HK-2 (cell line): ENCODE data around the gene SP8.

Experiments used
- DNase-seq: peaks from one replicate; pipeline ENCODE4 v3.0.0-alpha.2; 2018; ENCODE audit not compliant: unreplicated experiment

The SP8 gene

DNA sequence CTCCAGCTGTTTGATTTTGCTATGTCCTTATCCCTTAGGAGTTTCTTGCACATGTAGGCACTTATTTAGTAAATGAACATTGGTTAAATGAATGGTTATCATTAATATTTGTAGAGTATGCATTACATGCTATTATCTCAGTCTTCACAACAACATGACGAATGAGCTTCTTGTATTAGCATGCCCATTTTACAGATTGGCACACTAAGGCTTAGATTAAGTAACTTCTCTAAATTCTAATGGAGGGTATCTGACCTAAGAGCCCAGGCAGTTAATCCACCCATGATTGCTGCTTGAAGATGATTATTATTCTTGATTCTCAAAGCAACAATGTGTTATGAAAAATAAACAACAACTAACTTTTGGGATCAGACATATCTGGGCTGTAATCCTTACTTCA lies 32.7 kb downstream of the SP8 start:
- DNase-seq: no peak

DNA sequence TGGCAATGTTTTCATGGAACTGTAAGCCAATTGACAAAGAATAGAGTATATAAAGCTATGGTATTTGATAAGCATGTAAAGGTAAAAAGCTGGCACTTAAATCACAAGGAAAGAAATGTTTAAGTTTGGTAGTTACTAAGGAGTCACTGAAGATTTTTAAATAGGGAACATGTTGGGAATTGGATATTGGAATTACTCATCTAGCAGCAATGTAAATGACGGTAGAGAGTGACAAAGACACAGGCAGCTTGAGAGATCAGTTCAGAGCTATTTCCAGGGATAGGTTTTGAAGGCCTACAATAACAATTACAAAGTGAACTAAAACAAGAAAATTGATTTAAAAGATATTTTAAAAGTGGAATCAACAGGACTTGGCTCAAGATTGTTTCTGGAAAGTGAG lies 36.8 kb downstream of the SP8 start:
- DNase-seq: no peak

DNA sequence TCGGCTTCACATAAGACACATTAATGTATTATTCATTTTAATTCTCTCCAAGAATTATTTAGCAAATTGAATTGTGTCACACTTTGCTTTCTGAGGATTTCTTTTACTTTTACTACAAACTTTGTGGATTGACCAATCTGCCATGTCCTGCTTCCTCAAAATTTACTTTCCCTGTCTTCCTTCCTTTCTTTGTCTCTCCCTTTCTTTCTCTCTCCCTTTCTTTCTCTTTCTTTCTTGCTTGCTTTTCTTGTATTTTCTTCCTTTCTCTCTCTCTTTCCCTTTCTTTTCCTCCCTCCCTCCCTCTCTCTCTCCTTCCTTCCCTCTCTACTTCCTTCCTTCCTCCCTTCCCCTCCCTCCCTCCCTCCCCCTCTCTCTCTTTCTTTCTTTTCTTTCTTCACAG lies 37.8 kb downstream of the SP8 start:
- DNase-seq: no peak

DNA sequence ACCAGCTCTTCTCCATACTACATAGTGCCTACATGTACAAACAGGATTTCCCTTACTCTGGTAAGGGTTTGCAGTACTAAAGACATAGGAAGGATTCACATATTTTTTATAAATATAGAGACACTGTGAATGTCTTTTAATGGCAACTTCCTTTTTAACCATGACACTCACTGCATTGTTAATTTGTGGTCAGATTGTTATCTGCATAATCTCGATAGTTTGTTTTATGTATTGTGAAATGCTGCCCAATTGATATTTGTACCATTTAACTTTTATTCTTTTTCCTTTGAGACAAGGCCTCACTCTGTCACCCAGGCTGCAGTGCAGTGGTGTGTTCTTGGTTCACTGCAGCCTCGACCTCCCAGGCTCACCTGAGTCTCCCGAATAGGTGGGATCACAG lies 39.7 kb downstream of the SP8 start:
- no peak for DNase-seq

DNA sequence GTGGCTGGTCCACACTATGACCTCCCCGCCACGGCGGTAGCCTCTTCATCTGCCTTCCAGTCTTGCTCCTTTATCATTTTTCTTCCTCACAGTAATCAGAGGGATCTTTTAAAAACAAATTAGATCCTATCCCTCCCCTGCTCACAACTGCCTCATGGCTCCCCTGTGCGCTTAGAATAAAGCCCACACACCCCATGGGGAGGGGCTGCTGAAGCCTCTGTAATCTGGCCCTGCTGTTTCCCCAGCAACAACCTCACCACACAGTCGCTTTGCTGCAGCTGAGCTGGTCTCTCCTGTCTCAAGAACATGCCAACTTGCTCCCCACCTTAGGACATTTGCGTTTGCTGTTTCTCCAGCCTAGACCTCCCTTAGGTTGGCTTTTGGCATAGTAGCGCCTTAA lies 41.0 kb downstream of the SP8 start:
- no peak for DNase-seq

DNA sequence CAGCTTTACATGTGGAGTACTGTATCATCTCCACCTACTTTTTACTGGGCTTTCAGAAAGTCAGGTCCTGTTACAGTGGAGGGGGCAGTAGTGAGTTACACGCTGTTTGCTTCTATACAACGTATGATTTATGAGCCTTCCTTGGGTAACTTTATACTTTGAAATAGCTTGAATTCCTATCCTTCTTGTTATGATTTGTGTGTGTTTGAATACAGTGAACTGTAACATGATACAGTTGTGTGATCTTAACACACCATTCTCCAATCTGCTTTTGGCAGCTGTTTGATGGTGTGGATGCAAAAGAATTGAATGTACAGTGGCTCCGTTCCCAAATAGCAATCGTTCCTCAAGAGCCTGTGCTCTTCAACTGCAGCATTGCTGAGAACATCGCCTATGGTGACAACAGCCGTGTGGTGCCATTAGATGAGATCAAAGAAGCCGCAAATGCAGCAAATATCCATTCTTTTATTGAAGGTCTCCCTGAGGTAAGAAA lies 41.7 kb downstream of the SP8 start:
- no peak for DNase-seq

DNA sequence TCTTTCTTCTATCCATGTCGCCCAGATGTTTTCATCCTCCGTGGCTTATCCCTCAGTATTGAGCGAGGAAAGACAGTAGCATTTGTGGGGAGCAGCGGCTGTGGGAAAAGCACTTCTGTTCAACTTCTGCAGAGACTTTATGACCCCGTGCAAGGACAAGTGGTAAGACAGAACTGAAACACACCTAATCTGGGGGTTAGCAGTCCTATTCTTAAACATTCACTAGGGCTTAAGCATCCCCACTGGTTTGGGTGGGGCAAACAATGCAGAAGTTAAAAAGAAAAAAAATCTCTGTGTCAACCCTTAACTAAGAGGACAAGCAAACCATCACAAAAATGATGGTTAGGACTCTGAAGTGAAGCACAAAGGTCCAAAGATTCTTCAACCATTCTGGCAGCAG lies 43.8 kb downstream of the SP8 start:
- DNase-seq: no peak

DNA sequence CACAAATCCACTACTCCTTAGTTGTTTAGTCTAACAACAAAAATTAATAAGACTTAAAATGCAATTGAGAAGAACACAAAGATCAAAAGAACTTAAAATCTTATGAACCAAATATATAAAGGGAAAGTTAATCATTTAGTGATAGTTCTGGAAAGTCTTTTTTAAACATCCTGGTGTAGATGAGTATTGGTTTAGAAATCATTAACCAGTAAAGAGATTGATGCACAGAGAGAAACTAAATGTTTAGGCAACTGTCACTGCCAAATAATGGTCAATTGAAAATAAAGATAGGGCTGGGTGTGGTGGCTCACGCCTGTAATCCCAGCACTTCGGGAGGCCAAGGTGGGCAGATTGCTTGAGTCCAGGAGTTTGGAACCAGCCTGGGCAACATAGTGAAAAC lies 44.9 kb downstream of the SP8 start:
- no peak for DNase-seq

DNA sequence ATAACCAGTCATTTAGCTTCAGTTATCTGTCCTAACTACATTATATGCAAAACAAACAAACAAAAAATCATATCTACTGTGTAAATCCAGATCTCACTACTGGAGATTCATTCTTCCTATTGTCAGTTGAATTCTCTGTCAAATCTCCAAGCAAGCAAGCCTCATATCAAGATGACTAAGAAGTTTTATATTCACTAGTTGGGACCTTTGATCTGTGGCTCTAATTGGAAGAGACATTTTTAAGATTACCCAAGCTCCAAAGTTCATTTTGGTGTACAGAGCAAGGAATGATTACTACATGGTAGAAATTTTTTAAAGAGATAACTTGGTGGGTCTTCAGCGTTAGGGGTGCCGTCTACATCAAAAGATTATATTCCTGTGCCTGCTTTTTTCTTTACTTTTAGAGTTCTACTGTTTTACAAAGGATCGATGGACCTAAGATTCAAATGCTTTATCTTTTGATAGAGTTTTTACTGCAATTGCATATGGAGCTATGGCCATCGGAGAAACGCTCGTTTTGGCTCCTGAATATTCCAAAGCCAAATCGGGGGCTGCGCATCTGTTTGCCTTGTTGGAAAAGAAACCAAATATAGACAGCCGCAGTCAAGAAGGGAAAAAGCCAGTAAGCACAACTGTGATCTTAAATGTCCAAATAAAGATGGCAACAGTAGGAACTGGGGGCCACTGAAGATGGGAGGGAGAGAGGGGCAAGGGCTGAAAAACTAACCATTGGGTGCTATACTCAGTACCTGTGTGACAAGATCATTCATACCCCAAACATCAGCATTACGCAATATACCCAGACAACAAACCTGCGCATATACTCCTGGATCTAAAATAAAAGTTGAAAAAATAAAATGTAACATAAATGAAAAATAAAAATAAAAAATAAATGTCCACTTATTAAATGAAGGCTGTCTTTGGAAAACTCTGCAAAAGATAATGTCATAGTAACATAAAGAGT lies 47.9 kb downstream of the SP8 start:
- DNase-seq: no peak

DNA sequence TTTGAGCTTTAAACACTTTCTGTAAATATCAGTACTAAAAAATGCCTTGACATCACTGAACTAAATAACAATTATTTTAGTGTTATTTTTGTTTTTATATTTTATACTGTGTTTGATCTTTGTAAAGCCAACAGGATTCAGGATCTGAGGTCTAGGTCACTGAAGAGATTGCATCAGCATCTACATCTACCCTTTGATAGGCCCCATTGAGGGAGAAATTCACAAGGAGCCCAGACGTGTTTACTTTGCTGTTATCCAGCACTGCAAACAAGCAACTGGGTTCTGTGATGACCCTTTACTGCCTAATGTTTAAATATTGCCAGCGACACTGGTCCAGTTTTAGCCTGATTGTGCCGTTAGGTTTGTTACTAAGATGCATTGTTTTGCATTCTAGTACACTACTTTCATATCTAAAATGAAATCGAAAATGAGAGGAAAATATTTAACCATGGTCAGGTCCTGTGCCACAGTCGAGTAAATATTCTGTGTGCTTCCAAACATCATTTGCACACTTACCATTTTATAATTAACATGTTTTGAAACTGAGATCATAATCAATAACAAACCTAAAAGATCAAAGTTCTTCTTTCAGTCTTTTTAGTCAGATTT lies 48.7 kb downstream of the SP8 start:
- no peak for DNase-seq

DNA sequence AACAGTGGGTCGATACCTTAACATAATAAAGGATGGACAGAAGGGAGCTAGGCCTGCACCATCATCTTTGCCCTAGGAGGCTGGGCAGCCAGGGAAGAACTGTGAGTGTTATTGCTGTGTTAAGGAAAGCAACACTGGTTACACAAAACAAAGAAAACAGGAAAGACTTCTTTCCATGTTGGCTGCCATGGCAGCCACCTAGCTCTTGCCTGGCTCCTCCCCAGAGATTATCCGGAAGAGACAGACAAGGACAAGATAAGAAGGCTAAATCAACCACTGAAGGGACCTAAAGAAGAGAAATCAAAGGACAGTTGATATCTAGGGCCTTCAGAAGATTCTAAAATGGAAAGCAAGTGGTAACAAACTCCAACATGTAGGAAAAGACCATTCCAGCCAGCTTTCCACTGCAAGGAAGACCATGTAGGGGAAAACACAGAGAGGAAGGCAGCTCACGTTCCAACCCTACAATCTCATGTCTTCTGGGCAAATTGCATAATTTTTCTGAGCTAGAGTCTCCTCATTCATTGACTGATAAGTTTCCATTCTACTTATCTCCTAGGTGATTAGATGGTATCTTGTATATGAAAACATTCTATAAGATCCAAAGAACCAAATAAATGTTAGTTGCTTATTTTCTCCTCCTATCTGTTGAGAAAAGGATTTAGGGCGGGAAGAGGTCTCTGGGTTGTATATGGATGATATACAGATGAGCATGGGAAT lies 51.2 kb downstream of the SP8 start:
- no peak for DNase-seq
